Stimulated activated CD8-positive, alpha-beta memory T cell treated with anti-CD3 and anti-CD28 coated beads, Interleukin-15, amount 100 ng/mL, for 48 hours (primary cell): ENCODE results near the gene AGO1.
"Not testable (repeated sequence)": the region's sequence is repeated elsewhere in the genome, so short reads cannot be mapped to it uniquely, and the experiment has no call there.

Experiments
- DNase-seq, 2 donors: peaks; one replicate each; pipeline ENCODE4 v3.0.0-alpha.2; 2020; ENCODE audit warnings: low read depth in 2 of 2

Gene AGO1

DNA sequence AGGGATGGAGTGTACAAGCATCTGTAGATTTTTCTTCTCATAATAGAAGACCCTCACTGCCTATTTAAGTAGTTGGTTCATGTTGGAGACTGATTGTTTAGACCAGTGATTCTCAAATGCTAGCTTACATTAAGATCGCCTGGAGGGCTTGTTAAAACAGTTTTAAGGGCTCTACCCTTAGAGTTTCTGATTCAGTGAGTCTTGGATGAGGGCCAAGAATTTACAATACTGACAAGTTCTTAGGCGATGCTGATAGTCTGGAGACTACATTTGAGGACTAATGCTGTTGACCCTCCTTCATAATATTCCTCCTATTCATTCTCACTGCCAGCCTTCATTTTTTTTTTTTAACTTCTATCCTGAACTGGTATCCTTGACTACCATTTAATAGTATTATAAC, 32.7 kb downstream of the AGO1 start:
- DNase-seq: no peak

DNA sequence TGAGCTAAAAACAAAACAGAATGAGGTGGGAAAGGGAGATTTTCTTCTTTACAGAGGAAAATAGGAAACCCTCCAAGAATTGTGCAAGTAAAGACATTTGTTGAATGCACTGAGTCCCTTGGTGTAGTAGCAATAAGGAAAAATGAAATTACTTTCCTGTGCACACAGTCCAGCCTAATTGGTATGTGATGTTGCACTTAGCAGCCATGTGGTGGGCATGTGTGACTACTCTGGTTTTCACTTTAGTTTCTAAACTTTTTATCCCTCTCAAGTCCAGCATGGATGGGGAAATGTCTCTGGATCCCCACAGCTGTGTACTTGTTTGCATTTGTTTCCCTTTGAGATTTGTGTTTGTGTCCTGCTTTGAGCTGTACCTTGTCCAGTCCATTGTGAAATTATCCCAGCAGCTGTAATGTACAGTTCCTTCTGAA, 40.8 kb downstream of the AGO1 start:
- DNase-seq: no peak

DNA sequence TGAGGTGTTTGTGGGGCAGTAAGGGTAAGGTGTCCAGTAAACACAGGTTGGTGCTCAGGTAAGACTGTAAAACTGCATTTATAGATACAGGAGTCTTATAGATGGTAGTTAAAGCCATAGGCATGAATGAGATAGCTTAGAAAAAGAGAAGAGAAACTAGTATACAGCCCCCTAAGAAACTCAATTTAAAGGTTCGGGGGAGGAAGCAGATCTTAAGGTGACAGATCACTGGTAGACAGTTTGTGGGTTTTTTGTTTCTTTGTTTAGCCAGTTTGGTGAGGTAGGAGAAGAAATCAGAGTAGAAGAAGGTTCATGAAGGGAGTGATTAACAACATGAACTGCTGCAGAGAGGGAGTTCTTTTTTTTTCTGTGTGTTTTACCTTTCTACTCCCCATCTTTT, 41.8 kb downstream of the AGO1 start:
- DNase-seq: no peak

DNA sequence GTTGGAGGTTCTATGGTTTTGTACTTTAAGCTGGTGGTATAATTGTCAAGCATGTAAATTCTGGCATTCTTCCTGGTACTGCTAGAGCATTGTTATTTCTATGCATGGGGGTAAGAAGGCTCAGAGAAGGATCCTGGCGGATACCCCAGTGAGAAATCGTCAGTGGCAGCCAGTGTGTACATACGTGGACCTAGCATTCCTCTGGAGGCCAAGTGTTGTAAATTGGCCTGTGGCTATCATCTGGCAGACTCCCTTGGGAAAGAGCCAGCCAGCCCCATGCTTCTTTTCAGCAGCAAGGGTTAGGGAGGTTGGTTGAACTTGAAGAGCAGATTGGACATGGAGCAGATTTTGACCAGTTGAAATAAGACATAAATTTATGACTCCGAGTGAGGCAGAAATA, 42.7 kb downstream of the AGO1 start:
- no peak for DNase-seq

DNA sequence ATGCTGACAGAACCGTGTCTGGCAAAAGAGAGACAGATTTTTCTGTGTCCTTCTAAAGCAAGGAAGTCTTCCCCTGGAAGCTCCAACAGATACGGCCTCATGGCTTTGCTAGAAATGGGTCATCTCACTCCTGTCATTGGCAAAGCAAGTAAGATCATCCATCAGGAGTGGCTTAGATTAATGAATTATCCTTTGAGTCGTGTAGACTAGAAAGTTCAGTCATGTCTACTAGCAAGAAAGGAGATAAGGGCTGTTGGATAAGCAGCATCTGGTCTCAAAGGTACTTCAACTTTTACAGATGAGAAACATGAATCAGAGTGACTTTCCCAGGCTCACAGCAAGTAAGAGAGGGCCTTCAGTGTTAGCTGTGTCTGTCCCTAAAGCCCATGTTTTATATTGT, 44.5 kb downstream of the AGO1 start:
- no peak for DNase-seq

DNA sequence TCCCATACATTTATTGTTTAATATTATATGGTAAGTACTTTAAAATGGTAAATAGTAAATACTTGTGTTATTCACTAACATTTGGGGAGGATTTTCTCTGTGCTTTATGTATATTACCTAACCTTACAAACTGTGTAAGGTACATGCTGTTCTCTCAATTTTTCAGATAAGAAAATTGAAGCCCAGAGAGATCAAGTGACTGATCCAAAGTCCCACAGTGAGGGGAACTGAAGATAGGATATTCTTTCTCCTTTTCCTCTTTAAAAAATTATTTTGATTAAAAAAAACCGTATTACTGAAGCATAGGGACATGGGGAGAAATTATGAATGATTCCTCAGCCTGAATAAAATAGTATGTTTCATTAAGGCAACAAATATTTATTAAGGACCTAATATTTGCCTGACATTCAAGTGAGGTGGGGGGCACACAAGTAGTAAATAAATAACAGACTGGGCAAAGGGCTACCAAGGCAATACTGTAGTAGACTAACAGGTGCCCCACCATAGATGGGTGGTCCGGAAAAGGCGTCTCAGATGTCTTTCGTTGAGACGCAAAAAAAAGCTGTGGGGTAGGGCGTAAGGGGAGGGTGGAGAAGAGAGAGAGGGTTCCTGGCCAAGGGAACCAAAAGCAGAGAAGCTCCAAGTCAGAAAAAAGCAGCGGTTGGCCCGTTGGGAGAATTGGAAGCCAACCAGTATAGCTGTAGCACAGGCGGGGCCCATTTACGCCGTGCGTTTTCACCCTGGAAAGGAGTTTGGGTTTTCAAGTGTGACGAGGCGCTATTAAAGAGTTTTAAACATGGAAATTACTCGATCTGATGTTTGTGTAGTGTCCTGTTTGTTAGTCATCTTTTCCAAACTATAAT, 47.0 kb downstream of the AGO1 start:
- peak in 1 of 2 donors; percentile 17 for DNase-seq

DNA sequence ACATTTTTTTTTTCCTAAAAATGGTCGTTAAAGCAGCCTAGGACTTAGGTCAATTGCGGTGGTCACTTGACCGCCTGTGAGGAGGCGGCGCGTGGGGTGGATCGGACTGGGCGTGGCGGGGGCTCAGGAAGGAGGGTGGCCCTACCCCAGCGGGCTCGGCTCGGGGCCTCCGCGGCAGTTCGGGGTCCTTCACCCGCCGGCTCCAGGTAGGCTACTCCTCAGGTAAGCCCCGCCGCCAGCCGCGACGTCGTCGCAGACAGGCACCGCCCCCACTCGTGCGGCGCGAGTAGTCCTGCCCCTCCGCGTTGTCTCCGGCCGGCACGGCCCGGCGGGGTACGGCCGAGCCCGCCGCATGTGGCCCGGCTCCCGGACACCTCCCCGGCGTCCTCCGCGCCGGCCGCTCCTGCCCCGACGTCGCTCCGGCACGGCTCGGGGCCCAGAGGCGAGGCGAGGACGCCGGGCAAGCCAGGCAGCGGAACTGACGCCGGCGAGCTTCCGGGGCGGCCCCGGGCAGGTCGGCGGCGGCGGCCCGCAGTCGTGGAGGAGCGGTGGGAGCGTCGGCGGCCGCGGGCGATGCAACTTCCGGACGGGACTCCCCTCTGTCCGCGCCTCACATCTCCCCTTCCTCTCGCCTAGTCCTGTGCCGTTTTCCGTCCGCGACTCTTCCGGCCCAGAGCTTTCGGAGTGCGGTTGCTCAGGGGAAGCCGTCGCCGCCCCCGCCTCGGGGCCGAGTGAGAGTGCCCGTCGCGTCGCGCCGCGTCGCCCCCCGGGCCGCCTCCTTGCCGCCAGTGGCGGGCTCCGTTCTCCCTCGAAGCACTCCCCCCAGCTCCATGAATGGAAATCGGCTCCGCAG, 47.8 kb downstream of the AGO1 start, which contains the start of gene AGO3:
Gene AGO3, plus strand, starts transcription at position 513 of the 853 bp plus-strand sequence. Its CDS starts 322 bp downstream, at position 835.
- DNase-seq: peak; percentile 85 to 89

DNA sequence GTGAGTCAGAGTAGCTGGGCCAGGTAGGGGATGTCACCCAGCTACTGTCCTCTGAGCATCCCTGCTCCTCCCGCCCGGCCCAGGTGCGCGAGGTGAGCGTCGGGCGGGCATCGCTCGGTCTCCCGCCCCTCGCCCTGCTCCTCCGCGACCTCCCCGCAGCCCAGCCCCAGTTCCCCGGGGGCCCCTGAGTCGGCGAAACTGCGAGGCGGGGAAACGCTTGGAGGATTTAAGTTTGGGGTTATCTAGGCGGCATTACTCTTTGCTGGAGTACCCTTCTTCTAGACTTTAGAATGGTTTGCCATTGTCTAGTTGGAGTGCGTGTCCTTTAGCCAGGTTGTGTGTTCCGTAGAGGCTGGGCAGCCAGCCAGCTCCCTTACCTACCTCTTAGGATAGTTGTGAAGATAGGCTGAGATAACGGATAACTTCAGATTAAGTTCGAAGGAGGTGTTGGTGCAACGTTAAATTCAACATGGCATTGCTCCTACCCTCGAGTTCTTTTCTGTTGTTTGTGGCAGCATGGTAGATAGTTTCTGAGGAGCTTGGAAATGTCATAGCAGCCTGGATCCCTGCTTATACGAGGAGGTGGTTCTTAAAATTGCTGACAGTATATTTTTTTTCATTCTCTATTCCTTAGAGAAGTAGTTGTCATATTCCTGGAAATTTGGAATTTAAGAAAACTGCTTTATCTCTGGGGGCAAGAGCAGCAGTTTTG, 48.6 kb downstream of the AGO1 start:
- DNase-seq: no peak

DNA sequence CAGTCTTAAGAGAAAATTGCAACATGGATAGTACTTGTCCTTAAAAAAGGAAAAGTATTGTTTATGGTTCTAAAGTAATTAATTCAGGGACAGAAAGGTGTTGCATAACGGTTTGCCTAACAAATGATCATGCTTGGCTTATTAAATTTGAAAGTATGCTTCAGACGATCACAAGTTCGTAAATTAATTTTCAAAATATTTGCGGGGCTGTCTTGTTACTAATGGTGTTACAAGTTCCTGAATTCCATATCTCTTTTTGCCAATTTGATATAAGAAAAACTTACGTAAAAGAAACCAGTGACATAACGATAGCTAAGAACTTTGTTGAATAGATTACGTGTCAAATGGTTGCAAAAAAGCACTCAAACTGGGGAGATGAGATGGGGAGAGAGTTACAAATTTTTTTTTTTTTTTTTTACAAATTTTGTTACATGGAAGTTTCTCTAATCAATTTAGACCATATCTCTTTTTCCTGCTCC, 49.2 kb downstream of the AGO1 start:
- no peak for DNase-seq

DNA sequence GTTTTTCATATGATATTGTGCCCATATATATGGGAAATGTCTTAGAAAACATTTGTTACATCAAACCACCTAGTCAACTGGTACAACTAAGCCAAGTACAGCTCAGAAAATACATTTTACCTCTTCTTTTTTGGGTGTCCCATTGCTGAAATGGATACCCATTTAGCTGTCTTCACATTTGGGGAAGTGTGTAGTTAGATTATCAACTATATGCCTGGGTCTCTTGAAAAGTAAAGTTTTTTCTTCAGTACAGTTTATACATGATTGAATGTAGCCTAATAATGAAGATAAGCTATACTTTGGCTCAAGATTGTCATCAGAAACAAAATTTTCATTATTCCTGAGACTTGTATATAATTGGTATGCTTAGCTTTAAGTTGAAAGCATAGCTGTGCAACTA, 49.9 kb downstream of the AGO1 start:
- no peak for DNase-seq

DNA sequence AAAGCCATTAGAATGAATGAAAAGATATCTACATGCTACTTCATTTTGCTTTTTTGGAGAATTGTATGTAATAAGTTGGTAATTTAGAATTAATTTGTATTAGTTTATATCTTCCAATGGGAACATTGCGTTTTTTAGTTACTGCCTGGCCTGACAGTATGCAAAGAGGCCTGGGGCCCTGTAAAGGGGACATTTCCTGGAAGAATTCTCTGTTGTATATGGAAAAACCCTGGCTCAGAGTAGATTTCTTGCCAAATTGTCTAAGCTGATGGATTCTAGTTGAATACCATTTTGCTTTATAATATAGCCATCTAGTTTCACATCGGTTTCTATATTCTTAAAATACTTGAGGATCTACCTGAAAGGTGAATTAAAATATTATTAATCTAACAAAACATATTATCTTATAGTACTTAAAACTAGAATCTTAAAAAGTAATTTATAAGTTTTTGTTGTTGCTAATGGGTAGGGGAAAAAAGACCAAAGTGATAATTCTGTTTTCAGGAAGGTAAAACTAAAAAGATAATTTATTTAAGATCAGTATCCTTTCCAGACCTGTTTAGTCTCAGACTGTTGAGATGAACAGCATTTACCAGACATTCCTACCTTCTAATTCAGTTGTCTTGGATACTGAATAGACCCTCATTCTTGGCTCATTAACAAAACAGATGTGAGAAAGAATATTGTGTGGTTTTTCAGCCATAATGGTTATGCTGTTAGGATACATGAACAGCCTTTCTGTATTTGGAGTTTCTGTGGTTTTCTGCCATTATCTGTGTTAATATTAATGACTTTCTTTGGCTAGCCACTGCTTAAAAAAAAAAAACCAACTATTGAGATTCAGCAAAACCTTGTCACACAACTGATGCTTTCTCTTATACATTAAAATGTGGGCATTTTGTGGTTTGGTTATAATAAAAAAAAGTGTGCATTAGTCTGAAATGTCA, 52.7 kb downstream of the AGO1 start:
- no peak for DNase-seq

DNA sequence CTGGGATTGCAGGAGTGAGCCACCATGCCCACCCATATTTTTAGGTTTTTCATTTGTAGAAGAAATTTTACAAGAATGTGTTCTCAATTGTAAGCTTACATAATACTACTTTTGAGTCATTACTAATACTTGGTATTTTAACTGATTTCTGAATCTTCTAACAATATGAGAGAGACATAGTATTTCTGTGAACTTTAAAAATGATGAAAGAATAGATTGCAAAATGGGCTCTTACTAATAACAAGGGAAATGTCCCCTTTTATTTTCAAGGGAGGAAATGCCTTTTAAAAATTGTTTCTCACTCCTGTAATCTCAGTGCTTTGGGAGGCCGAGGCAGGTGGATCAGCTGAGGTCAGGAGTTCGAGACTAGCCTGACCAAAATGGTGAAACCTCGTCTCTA, 53.8 kb downstream of the AGO1 start:
- DNase-seq: no peak

DNA sequence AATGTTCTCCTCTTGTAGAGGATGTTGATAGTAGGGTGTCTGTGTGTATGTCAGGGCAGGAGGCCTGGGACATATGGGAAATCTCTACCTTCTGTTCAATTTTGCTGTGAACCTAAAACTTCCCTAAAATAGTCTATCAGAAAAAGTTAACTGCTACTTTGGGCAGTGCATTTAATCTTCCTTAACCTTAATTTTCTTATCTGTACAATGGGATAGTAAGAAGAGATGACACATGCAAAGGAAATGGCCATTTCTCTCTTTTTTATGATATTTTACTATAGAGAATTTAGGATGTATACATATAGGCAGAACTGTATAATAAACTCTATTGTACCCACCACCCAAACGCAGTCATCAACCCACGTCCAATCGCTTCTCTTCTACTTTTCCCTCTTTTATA, 56.5 kb downstream of the AGO1 start:
- DNase-seq: no peak

DNA sequence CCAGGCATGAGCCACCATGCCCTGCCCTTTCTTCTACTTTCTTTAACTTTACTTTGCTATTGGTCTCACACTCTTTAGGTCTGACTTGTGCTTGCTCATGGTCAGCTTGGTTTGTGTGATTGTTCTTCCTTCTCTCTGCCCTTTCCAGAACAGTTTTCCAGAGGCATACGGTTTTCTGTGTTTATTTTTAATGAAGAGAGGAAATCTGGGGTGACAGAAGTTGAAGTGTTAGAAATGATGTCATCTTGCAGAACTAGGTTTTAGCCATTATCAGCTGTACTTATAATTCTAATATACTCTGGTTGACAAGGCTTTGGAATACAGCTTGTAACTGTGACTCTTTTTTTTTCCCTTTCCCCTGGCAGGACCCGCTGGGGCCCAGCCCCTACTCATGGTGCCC, 62.3 kb downstream of the AGO1 start:
- DNase-seq: no peak

DNA sequence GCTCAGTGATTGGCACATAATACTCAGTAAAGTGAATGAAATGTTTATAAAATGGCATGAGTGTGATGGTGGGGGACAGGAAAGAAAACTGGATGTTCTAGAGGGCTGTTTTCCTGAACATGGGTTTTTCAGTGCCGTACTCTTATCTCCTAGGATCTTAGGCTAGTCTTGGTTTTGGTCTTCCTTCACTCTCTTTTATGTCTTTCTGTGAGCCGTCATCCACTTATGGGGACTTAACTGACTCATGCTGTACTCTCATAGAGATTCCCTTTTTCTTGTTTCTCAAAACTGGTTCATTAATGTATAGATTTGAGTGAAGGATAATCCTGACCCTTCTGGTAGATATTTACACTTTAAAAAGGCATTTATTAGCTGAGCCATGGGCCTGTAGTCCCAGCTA, 64.5 kb downstream of the AGO1 start:
- DNase-seq: no peak

DNA sequence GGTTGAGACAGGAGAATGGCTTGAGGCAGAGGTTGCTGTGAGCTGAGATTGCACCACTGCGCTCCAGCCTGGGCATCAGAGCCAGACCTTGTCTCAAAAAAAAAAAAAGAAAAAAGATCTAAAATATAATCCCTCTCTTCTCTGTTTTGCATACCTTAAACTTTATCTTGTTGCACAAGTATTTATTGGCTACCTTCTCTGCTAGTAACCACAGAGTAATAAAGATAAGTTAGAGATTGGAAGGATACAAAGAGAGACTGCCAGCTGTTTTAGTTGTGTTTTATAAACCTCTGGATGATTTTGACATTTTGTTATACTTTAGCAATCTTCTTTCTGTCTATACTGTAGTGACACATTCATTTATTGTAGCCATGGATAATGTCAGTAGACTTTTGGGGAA, 75.5 kb downstream of the AGO1 start:
- DNase-seq: no peak

DNA sequence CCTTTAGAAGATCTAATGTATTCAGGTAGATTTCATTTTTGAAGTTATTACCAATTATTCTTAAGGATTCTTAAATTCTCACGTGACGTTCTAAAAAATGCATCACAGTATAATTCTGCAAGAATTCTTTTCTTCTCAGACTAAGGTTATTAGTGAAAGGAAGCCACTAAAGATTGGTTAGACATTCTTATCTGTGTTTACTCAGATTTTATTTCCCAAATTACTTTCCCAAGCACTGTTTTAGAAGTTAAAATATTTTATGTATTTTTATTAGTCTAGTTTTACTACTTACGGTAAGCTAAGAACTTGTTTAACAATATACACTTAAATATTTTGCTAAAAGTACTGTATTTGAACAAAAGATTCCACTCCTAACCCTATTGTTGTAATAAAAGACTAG, 76.3 kb downstream of the AGO1 start:
- DNase-seq: no peak

DNA sequence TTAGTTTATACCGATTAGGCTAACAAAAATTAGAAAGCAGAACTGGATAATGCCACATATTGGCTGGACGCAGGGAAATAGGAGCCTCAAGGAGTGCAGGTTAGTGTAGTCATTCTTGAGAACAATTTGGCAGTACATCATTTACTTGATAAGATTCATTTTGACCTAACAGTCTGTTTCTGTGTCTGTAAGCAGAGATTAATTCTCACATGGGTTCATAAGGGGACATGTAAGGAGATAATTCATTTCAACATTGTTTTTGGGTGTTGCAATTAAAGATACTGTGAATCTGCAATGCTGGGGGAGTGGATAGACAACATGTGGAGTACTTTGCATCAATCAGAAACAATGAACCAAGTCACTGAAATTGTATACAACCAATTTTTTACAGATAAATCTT, 79.9 kb downstream of the AGO1 start:
- no peak for DNase-seq

DNA sequence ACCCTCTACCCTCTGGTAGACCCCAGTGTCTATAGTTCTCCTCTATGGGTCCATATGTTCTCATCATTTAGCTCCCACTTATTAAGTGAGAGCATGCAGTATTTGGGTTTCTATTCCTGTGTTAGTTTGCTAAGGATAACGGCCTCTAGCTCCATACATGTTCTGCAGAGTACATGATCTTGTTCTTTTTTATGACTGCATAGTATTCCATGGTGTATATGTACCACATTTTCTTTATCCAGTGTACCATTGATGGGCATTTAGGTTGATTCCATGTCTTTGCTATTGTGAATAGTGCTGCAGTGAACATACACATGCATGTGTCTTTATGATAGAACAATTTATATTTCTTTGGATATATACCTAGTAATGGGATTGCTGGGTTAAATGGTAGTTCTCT, 81.3 kb downstream of the AGO1 start:
- DNase-seq: not testable (repeated sequence)

DNA sequence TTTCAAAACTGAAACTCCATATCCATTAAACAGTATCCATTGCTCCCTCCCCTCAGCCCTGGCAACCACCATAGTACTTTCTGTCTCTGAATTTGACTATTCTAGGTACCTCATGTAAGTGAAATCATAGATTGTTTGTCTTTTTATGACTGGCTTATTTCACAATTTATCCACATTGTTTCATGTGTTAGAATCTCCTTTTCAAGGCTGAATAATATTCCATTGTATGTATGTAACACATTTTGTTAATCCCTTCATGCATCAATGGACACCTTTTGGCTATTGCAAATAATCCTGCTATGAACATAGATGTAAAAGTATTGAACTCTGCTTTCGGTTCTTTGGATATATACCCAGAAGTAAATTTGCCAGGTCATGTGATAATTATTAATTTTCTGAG, 85.4 kb downstream of the AGO1 start:
- DNase-seq: no peak

DNA sequence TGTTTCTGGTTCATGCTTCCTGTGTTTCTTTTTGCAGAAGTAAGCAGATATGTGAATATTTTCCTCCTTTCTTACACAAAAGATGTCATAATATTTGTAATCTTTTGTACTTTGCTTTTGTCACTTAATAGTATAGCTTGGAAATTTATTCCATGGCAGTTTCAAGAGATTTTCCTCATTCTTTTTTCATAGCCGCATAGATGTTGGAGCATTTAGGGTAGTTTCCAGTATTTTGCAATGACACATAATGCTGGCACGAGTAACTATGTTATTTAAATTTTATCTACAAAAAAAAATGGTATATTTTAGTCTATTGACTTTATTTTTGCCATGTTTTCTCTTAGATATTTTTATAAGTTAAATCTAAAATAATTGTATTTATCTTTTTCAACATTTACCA, 88.6 kb downstream of the AGO1 start:
- no peak for DNase-seq
